GM12878 (cell line): Measurements from ENCODE around the gene TMEM127. TPM values are rescaled to one million over a fixed set of nuclear protein-coding genes. Genes with fewer than 3 reads are reported as not detected.

Source experiments
- ATAC-seq: fragments of 200-7000 bp; cut with Tn5 transposase; 3 replicates; pipeline ENCODE4 v1.9.1; 2020; ENCODE audit warnings: mild to moderate bottlenecking, moderate library complexity
- BruUV-seq: library from RNA; stranded (reverse); fragments of 400-500 nt; replicated peaks from 2 replicates; lab custom pipeline; 2021; lab: Mats Ljungman, UMichigan
- CTCF ChIA-PET: fragments of 300-600 bp; sonication (Branson Sonifier 250); formaldehyde crosslinking; extraction: SDS; loops from one replicate; lab custom pipeline; 2021; ENCODE audit warnings: inconsistent platforms; lab: Yijun Ruan, JAX
- POLR2A ChIA-PET: fragments of 350-600 bp; formaldehyde crosslinking; extraction: SDS; loops from one replicate; lab custom pipeline; 2021; ENCODE audit warnings: inconsistent platforms; lab: Charles Lee
- RAD21 ChIA-PET: fragments of 300-600 bp; sonication (Branson Sonifier 250); formaldehyde crosslinking; loops from one replicate; lab custom pipeline; 2023; ENCODE audit warnings: antibody characterized with exemption; ENCODE audit not compliant: unreplicated experiment; lab: Charles Lee
- SMC1A ChIA-PET: fragments of 300-600 bp; sonication (Branson Sonifier 250); formaldehyde crosslinking; loops from one replicate; lab custom pipeline; 2023; ENCODE audit not compliant: unreplicated experiment, uncharacterized antibody; lab: Charles Lee
- DNase-seq: peaks from one replicate; pipeline ENCODE4 v3.0.0-alpha.2; 2011; ENCODE audit warnings: low read depth, low spot score
- FAIRE-seq: peaks from 3 replicates; lab custom pipeline; 2011; peaks lifted over from hg19 to GRCh38; lab: Jason Lieb, UNC
- H2AFZ ChIP-seq: 2 replicates; pipeline ENCODE4 v1.6.0; 2011; ENCODE audit warnings: low read depth, low read length, control low read depth; ENCODE audit not compliant: control insufficient read depth
- H3K27ac ChIP-seq: 2 replicates; pipeline ENCODE4 v1.5.1; 2011; ENCODE audit warnings: control low read depth; ENCODE audit not compliant: control insufficient read depth, insufficient read depth
- H3K27me3 ChIP-seq, 2 experiments: replicated peaks in 1 of 2; 2 replicates each; pipeline versions ENCODE4 v1.6.0 to v1.6.1; 2011; ENCODE audit warnings: low read length in 1 of 2; ENCODE audit not compliant: control insufficient read depth in 2 of 2, insufficient read depth in 2 of 2
- H3K36me3 ChIP-seq, 2 experiments: 2 replicates each; pipeline ENCODE4 v1.5.1; 2011; ENCODE audit warnings: low read length in 1 of 2; ENCODE audit not compliant: control insufficient read depth in 2 of 2, insufficient read depth in 2 of 2
- H3K4me1 ChIP-seq: 2 replicates; pipeline ENCODE4 v1.6.1; 2011; ENCODE audit warnings: mild to moderate bottlenecking, low read length, moderate library complexity, mixed read lengths; ENCODE audit not compliant: control insufficient read depth, insufficient read depth
- H3K4me2 ChIP-seq: 2 replicates; pipeline ENCODE4 v1.6.0; 2011; ENCODE audit warnings: control low read depth; ENCODE audit not compliant: control insufficient read depth, insufficient read depth
- H3K4me3 ChIP-seq: fragments of 200-600 bp; sonication (generic); 2 replicates; pipeline ENCODE4 v1.5.1; 2016
- H3K79me2 ChIP-seq: 2 replicates; pipeline ENCODE4 v1.6.0; 2011; ENCODE audit warnings: low read length; ENCODE audit not compliant: control insufficient read depth, insufficient read depth
- H3K9ac ChIP-seq: 2 replicates; pipeline ENCODE4 v1.8.0; 2011; ENCODE audit warnings: low read length, control low read depth, mixed read lengths; ENCODE audit not compliant: control insufficient read depth, insufficient read depth
- H3K9me3 ChIP-seq: replicated peaks from 3 replicates; pipeline ENCODE4 v1.5.1; 2011; ENCODE audit warnings: mild to moderate bottlenecking, low read length; ENCODE audit not compliant: control insufficient read depth, insufficient read depth
- H4K20me1 ChIP-seq: 2 replicates; pipeline ENCODE4 v1.6.0; 2011; ENCODE audit not compliant: control insufficient read depth, insufficient read depth
- ATF7 ChIP-seq: fragments of 450-650 bp; IDR thresholded peaks from 2 replicates; pipeline ENCODE4 v1.6.1; 2016; ENCODE audit warnings: low read depth, mild to moderate bottlenecking
- IKZF1 ChIP-seq: fragments of 450-650 bp; conservative IDR thresholded peaks from 2 replicates; pipeline ENCODE4 v1.6.1; 2017; ENCODE audit warnings: antibody characterized with exemption, mild to moderate bottlenecking
- RAD21 ChIP-seq: IDR thresholded peaks from 2 replicates; pipeline ENCODE4 v1.6.1; 2011; ENCODE audit warnings: mild to moderate bottlenecking, low read depth, low read length, moderate library complexity; ENCODE audit not compliant: insufficient read depth
- RUNX3 ChIP-seq: IDR thresholded peaks from 2 replicates; pipeline ENCODE4 v1.6.1; 2012; ENCODE audit warnings: low read length, inconsistent platforms
- SMARCA5 ChIP-seq: fragments of 450-650 bp; IDR thresholded peaks from 2 replicates; pipeline ENCODE4 v1.6.1; 2017; ENCODE audit warnings: mild to moderate bottlenecking
- SP1 ChIP-seq: IDR thresholded peaks from one replicate; pipeline ENCODE4 v1.6.1; 2011; ENCODE audit warnings: low read depth, low read length
- TCF12 ChIP-seq: IDR thresholded peaks from 2 replicates; pipeline ENCODE4 v1.6.1; 2011; ENCODE audit warnings: low read depth, mild to moderate bottlenecking, low read length
- TCF7 ChIP-seq: IDR thresholded peaks from 2 replicates; pipeline ENCODE4 v1.6.1; 2014; ENCODE audit warnings: antibody characterized with exemption, borderline replicate concordance
- ZNF207 ChIP-seq: fragments of 450-650 bp; IDR thresholded peaks from 2 replicates; pipeline ENCODE4 v1.6.1; 2014; ENCODE audit warnings: antibody characterized with exemption, mild to moderate bottlenecking, borderline replicate concordance
- ZNF217 ChIP-seq: fragments of 450-650 bp; IDR thresholded peaks from 2 replicates; pipeline ENCODE4 v1.6.1; 2017; ENCODE audit warnings: antibody characterized with exemption, mild to moderate bottlenecking
- WGBS: methylation state at CpG from one replicate; pipeline ENCODE4 v1.1.6; 2016; ENCODE audit warnings: low lambda C conversion rate; ENCODE audit not compliant: insufficient replicate concordance, insufficient coverage; ENCODE audit errors: missing lambda C conversion rate; 5-methylcytosine and 5-hydroxymethylcytosine counted together
- in situ Hi-C: fragments of 300-500 bp; cut with MboI; formaldehyde crosslinking; loops from 9 replicates; pipeline ENCODE4 v1.14.3; 2018; ENCODE audit warnings: mixed read lengths
- intact Hi-C: fragments of 100-400 bp; cut with micrococcal nuclease; formaldehyde crosslinking; loops from one replicate; pipeline ENCODE4 v1.14.2; 2022; ENCODE audit not compliant: unreplicated experiment
- polyA plus RNA-seq, 11 experiments: library from polyadenylated mRNA; depleted of rRNA in 4 of 11; unstranded in 6 of 11; stranded (reverse) in 5 of 11; fragments of >200 nt; fragmentation: Nextera tagmentation in 4 of 11; fragmentation: Illumina TruSeq in 1 of 11; extraction: Ambion mirVana in 4 of 11; extraction: Trizol in 1 of 11; gene quantifications; 1 replicate in 1 of 11; 2 replicates in 10 of 11; pipeline versions ENCODE4 v1.2.1 to v1.2.3, GENCODE V29; 2011 to 2016; ENCODE audit warnings: inconsistent platforms in 2 of 11, missing spikeins in 2 of 11, low read depth in 1 of 11
- total RNA-seq, 4 experiments: library from RNA; depleted of rRNA in 3 of 4; stranded (reverse); fragments of >200 nt in 3 of 4; fragmentation: Illumina TruSeq in 1 of 4; extraction: Trizol in 1 of 4; gene quantifications; 2 replicates each; pipeline versions ENCODE4 v1.2.1 to v1.2.3, GENCODE V29; 2013 to 2021
- TF ChIP-seq, protein P1 (sequence below): fragments of 150-350 bp; IDR thresholded peaks from 2 replicates; pipeline ENCODE4 v1.6.1; 2016; ENCODE audit warnings: low read depth, low read length
- TF ChIP-seq, protein P2 (sequence below): fragments of 450-650 bp; conservative IDR thresholded peaks from 2 replicates; pipeline ENCODE4 v1.6.1; 2017; ENCODE audit warnings: mild to moderate bottlenecking, moderate library complexity
- TF ChIP-seq, protein P3 (sequence below): fragments of 450-650 bp; formaldehyde crosslinking; IDR thresholded peaks from 2 replicates; pipeline ENCODE4 v1.4.0; 2022; ENCODE audit warnings: mild to moderate bottlenecking, moderate library complexity

The TMEM127 gene
- total and polyA plus RNA-seq, 10 of the 15 experiments (the other 5 are each of a cell fraction or from before 2014, with no cell fraction given) = 2.6 to 27.2 (median 17.7) TPM

DNA sequence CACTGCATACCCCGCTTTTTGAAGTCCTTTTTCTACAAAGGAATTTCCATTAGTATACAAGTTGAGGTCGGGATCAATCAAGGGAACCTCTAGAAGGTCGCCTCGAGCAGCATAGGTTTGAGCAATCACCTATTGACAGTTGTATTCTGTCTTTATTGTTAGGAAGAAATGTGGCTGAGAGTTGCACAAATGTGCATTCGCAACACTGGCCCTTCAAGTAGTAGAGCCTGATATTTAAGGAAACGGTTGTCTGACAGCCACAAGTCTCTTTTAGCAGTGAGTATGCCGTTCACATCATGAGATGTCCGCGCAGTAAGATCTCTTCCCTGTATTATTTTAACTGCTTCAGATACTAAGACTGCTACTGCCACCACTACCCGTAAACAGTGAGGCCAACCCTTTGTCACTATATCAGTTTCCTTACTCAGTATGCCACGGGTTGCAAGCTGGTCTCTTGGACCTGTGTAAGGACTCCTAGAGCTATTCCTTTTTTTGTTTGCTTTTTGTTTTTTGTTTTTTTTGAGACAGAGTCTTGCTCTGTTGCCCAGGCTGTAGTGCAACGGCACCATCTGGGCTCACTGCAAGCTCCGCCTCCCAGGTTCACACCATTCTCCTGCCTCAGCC is 47.2 kb downstream of the TMEM127 start (continued):
- TF ChIP-seq, protein P1, sequence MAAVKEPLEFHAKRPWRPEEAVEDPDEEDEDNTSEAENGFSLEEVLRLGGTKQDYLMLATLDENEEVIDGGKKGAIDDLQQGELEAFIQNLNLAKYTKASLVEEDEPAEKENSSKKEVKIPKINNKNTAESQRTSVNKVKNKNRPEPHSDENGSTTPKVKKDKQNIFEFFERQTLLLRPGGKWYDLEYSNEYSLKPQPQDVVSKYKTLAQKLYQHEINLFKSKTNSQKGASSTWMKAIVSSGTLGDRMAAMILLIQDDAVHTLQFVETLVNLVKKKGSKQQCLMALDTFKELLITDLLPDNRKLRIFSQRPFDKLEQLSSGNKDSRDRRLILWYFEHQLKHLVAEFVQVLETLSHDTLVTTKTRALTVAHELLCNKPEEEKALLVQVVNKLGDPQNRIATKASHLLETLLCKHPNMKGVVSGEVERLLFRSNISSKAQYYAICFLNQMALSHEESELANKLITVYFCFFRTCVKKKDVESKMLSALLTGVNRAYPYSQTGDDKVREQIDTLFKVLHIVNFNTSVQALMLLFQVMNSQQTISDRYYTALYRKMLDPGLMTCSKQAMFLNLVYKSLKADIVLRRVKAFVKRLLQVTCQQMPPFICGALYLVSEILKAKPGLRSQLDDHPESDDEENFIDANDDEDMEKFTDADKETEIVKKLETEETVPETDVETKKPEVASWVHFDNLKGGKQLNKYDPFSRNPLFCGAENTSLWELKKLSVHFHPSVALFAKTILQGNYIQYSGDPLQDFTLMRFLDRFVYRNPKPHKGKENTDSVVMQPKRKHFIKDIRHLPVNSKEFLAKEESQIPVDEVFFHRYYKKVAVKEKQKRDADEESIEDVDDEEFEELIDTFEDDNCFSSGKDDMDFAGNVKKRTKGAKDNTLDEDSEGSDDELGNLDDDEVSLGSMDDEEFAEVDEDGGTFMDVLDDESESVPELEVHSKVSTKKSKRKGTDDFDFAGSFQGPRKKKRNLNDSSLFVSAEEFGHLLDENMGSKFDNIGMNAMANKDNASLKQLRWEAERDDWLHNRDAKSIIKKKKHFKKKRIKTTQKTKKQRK = no peak
- no peak for TF ChIP-seq SP1
- no peak for TF ChIP-seq TCF7
- no peak for TF ChIP-seq ZNF217
- no peak for TF ChIP-seq RUNX3
- TF ChIP-seq RAD21 = no peak
- no peak for TF ChIP-seq ZNF207
- TF ChIP-seq, all 136 proteins: peak for 0

DNA sequence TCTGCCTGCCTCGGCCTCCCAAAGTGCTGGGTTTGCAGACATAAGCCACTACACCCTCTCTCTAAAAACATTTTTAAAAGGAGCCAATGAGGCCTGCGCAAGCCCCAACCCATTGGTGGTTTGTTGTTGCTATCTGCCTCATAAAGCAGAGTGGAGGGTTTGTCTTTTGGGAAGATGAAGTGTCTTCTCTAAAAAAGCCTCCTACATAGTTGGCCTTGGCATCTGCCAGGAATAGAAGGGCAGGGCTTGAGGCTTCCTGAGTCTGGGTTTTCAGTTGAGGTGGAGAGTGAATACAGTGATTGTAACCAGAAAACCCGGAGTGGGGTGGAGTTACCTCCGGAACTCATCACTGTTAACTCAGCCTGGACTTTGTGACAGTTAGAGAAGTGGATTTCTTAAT is 51.2 kb downstream of the TMEM127 start:
- Histone ChIP-seq H3K4me3 (no peak overlapping the region), H3K9me3 (no peaks in the 10 kb centered on the region), H4K20me1 (no peaks in the 10 kb centered on the region), H3K9ac (no peak overlapping the region), H3K4me1 (peaks cover 18% of the 10 kb centered on the region), H2AFZ (no peak overlapping the region), H3K36me3 (no peaks in the 10 kb centered on the region), H3K27ac (no peak overlapping the region), H3K79me2 (peaks cover 9% of the 10 kb centered on the region), H3K27me3 (no peaks in the 10 kb centered on the region), H3K4me2 (no peak overlapping the region)
- ChIA-PET RAD21 (no interaction called here), POLR2A (interaction anchor here (0.8 to 1.0 kb wide), 2 partner anchors 11 to 20 kb away, joined by 3 to 4 read pairs; no protein-coding TSS in a partner anchor), CTCF (interaction anchor here (1.1 kb wide), 1 partner anchor 20 kb away, joined by 3 read pairs; no protein-coding TSS in a partner anchor), SMC1A (interaction anchor here (2.2 kb wide), 1 partner anchor 19 kb away, joined by 7 read pairs; no protein-coding TSS in a partner anchor)
- intact Hi-C loops (no loop called here), in situ Hi-C loops (no loop called here)
- 97% methylated on average over 4 of the region's 4 CpGs for WGBS
- FAIRE-seq (no peak), DNase-seq (no peak), ATAC-seq (no peak)
- BruUV-seq = no TSS peak
- TF ChIP-seq ATF7 (no peak), SMARCA5 (no peak), IKZF1 (no peak), TCF12 (no peak)
- TF ChIP-seq, protein P2, sequence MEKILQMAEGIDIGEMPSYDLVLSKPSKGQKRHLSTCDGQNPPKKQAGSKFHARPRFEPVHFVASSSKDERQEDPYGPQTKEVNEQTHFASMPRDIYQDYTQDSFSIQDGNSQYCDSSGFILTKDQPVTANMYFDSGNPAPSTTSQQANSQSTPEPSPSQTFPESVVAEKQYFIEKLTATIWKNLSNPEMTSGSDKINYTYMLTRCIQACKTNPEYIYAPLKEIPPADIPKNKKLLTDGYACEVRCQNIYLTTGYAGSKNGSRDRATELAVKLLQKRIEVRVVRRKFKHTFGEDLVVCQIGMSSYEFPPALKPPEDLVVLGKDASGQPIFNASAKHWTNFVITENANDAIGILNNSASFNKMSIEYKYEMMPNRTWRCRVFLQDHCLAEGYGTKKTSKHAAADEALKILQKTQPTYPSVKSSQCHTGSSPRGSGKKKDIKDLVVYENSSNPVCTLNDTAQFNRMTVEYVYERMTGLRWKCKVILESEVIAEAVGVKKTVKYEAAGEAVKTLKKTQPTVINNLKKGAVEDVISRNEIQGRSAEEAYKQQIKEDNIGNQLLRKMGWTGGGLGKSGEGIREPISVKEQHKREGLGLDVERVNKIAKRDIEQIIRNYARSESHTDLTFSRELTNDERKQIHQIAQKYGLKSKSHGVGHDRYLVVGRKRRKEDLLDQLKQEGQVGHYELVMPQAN = no peak
- TF ChIP-seq, protein P3, sequence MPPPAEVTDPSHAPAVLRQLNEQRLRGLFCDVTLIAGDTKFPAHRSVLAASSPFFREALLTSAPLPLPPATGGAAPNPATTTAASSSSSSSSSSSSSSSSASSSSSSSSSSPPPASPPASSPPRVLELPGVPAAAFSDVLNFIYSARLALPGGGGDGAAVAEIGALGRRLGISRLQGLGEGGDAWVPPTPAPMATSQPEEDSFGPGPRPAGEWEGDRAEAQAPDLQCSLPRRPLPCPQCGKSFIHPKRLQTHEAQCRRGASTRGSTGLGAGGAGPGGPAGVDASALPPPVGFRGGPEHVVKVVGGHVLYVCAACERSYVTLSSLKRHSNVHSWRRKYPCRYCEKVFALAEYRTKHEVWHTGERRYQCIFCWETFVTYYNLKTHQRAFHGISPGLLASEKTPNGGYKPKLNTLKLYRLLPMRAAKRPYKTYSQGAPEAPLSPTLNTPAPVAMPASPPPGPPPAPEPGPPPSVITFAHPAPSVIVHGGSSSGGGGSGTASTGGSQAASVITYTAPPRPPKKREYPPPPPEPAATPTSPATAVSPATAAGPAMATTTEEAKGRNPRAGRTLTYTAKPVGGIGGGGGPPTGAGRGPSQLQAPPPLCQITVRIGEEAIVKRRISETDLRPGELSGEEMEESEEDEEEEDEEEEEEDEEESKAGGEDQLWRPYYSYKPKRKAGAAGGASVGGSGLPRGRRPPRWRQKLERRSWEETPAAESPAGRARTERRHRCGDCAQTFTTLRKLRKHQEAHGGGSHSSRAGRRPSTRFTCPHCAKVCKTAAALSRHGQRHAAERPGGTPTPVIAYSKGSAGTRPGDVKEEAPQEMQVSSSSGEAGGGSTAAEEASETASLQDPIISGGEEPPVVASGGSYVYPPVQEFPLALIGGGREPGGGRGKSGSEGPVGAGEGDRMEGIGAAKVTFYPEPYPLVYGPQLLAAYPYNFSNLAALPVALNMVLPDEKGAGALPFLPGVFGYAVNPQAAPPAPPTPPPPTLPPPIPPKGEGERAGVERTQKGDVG (CRISPR knock-in tag) = no peak
